CD14-positive monocyte (primary cell): ENCODE data around the gene CCDC178. TPM values are rescaled to one million over a fixed set of nuclear protein-coding genes. Genes with fewer than 3 reads are reported as not detected.

Experiments used
- DNase-seq, 3 donors: peaks; one replicate each; pipeline ENCODE4 v3.0.0-alpha.2; 2011 to 2022
- H2AFZ ChIP-seq: 2 replicates; pipeline ENCODE4 v1.6.0; 2012; ENCODE audit warnings: mild to moderate bottlenecking, low read depth, low read length, inconsistent platforms; ENCODE audit not compliant: insufficient read depth, poor library complexity, severe bottlenecking
- H3K27ac ChIP-seq, 2 donors: 1 replicate in 1 of 2; 2 replicates in 1 of 2; pipeline ENCODE4 v1.5.1; 2012 to 2013; ENCODE audit warnings: low read length in 2 of 2, control low read depth in 1 of 2, inconsistent platforms in 1 of 2, low read depth in 1 of 2, mild to moderate bottlenecking in 1 of 2
- H3K27me3 ChIP-seq, 2 donors: one replicate each; pipeline versions ENCODE4 v1.6.0 to v1.6.1; 2011 to 2013; ENCODE audit warnings: low read length in 2 of 2; ENCODE audit not compliant: control insufficient read depth in 2 of 2, insufficient read depth in 2 of 2
- H3K36me3 ChIP-seq, 2 donors: replicated peaks in 1 of 2; 1 replicate in 1 of 2; 2 replicates in 1 of 2; pipeline versions ENCODE4 v1.5.1 to v1.6.1; 2012 to 2013; ENCODE audit warnings: low read length in 2 of 2, control low read depth in 1 of 2, inconsistent platforms in 1 of 2, mild to moderate bottlenecking in 1 of 2; ENCODE audit not compliant: insufficient read depth in 2 of 2, control insufficient read depth in 1 of 2
- H3K4me1 ChIP-seq, 2 donors: 1 replicate in 1 of 2; 2 replicates in 1 of 2; pipeline versions ENCODE4 v1.5.1 to v1.6.1; 2012 to 2013; ENCODE audit warnings: low read length in 2 of 2, control low read depth in 1 of 2, inconsistent platforms in 1 of 2, mild to moderate bottlenecking in 1 of 2, moderate library complexity in 1 of 2; ENCODE audit not compliant: insufficient read depth in 2 of 2, control insufficient read depth in 1 of 2
- H3K4me2 ChIP-seq: replicated peaks from 2 replicates; pipeline ENCODE3; 2012; ENCODE audit warnings: low read length, moderate library complexity, mild to moderate bottlenecking; ENCODE audit not compliant: poor library complexity, severe bottlenecking; ENCODE audit errors: extremely low read depth
- H3K4me3 ChIP-seq, 3 experiments: fragments of 200-600 bp in 1 of 3; sonication (generic) in 1 of 3; replicated peaks in 1 of 3; 1 replicate in 2 of 3; 2 replicates in 1 of 3; pipeline ENCODE4 v1.5.1; 2011 to 2013; ENCODE audit warnings: low read length in 3 of 3, mild to moderate bottlenecking in 3 of 3, control low read depth in 2 of 3, low read depth in 2 of 3, inconsistent platforms in 1 of 3, moderate library complexity in 1 of 3
- H3K79me2 ChIP-seq: 2 replicates; pipeline ENCODE4 v1.6.0; 2012; ENCODE audit warnings: mild to moderate bottlenecking, control low read depth, inconsistent platforms, low read length, moderate library complexity; ENCODE audit not compliant: insufficient read depth
- H3K9ac ChIP-seq: 2 replicates; pipeline ENCODE4 v1.6.0; 2017; ENCODE audit warnings: low read length, mild to moderate bottlenecking; ENCODE audit not compliant: insufficient read depth, poor library complexity, severe bottlenecking
- H3K9me3 ChIP-seq, 2 donors: replicated peaks in 1 of 2; 1 replicate in 1 of 2; 2 replicates in 1 of 2; pipeline versions ENCODE4 v1.5.1 to v1.6.1; 2012 to 2013; ENCODE audit warnings: low read length in 2 of 2, control low read depth in 1 of 2; ENCODE audit not compliant: control insufficient read depth in 1 of 2, insufficient read depth in 1 of 2
- H4K20me1 ChIP-seq: 2 replicates; pipeline ENCODE4 v1.6.0; 2012; ENCODE audit warnings: mild to moderate bottlenecking, low read length, control low read depth, moderate library complexity; ENCODE audit not compliant: insufficient read depth
- H3K27ac Mint-ChIP-seq, 7 donors: one replicate each; pipeline ENCODE4 v1.8.0; 2020; ENCODE audit warnings: mild to moderate bottlenecking in 7 of 7, mixed read lengths in 7 of 7, moderate library complexity in 6 of 7, inconsistent platforms in 2 of 7
- H3K27me3 Mint-ChIP-seq, 3 donors: one replicate each; pipeline ENCODE4 v1.8.0; 2021 to 2022; ENCODE audit warnings: low read depth in 3 of 3, mild to moderate bottlenecking in 3 of 3, mixed read lengths in 3 of 3, moderate library complexity in 3 of 3, inconsistent platforms in 1 of 3
- H3K36me3 Mint-ChIP-seq, 2 donors: one replicate each; pipeline ENCODE4 v1.8.0; 2020; ENCODE audit warnings: mixed read lengths in 2 of 2, inconsistent platforms in 1 of 2, mild to moderate bottlenecking in 1 of 2
- H3K4me1 Mint-ChIP-seq: one replicate; pipeline ENCODE4 v1.8.0; 2020; ENCODE audit warnings: mild to moderate bottlenecking, mixed read lengths
- H3K4me3 Mint-ChIP-seq, 2 donors: one replicate each; pipeline ENCODE4 v1.8.0; 2020; ENCODE audit warnings: mild to moderate bottlenecking in 2 of 2, mixed read lengths in 2 of 2, moderate library complexity in 1 of 2
- H3K9me3 Mint-ChIP-seq, 7 donors: one replicate each; pipeline ENCODE4 v1.8.0; 2020 to 2022; ENCODE audit warnings: mixed read lengths in 7 of 7, mild to moderate bottlenecking in 6 of 7, moderate library complexity in 6 of 7, inconsistent platforms in 2 of 7
- WGBS: methylation state at CpG from one replicate; pipeline ENCODE4 v1.1.5; 2013; ENCODE audit warnings: missing lambda C conversion rate; ENCODE audit not compliant: insufficient coverage; 5-methylcytosine and 5-hydroxymethylcytosine counted together
- intact Hi-C, 2 donors: fragments of 100-400 bp; cut with micrococcal nuclease; formaldehyde crosslinking; loops; one replicate each; pipeline versions ENCODE4 v1.15.0 to v1.15.1; 2023
- polyA plus RNA-seq, 3 donors: library from polyadenylated mRNA; depleted of rRNA in 1 of 3; unstranded in 2 of 3; stranded (reverse) in 1 of 3; fragments of 300-500 nt in 2 of 3; fragments of >200 nt in 1 of 3; fragmentation: Illumina TruSeq in 2 of 3; gene quantifications; 1 replicate in 2 of 3; 2 replicates in 1 of 3; pipeline ENCODE4 v1.2.3, GENCODE V29; 2012 to 2021
- TF ChIP-seq, protein P1 (sequence below): fragments of 200-600 bp; IDR thresholded peaks from one replicate; pipeline ENCODE4 v1.8.0; 2022; ENCODE audit warnings: antibody characterized with exemption, mild to moderate bottlenecking

The CCDC178 gene
- polyA plus RNA-seq, 3 donors: not detected

DNA sequence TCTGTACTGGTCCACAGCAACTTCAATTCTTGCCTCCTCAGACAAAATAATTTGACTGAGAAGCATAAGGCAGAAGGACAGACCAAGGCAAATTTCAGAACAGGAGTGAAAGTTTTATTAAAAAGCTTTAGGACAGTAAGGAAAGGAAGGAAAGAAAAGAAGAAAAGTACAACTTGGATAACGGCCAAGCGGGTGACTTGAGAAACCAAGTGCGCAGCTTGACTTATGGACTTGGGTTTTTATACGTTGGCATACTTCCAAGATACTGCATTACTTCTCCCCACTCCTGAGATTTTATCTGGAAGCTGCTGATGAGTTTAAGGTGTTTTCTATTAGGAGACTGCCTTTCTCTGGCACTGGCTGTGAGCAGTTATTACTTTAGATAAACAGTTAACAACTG, 64.7 kb downstream of the CCDC178 start:
- Histone ChIP-seq H2AFZ (no peak overlapping the region), H3K36me3 (no peaks in the 10 kb centered on the region), H3K4me2 (no peak overlapping the region), H3K4me3 (no peak overlapping the region), H3K27ac (no peak overlapping the region), H4K20me1 (no peaks in the 10 kb centered on the region), H3K9ac (no peak overlapping the region), H3K27me3 (no peaks in the 10 kb centered on the region), H3K79me2 (no peaks in the 10 kb centered on the region), H3K4me1 (no peaks in the 10 kb centered on the region), H3K9me3 (peaks cover 0 to 4% of the 10 kb centered on the region in 2 donors)
- DNase-seq: no peak
- Mint-ChIP-seq H3K36me3 (no peaks in the 10 kb centered on the region), H3K27ac (no peak overlapping the region), H3K4me3 (no peak overlapping the region), H3K27me3 (peaks cover 0 to 2% (median 1%) of the 10 kb centered on the region in 3 donors), H3K9me3 (peaks cover 0 to 7% (median 0%) of the 10 kb centered on the region in 7 donors), H3K4me1 (no peaks in the 10 kb centered on the region)
- 10% methylated on average over 2 of the region's 4 CpGs for whole genome bisulfite sequencing
- intact Hi-C loops: no loop called here
- TF ChIP-seq, protein P1, sequence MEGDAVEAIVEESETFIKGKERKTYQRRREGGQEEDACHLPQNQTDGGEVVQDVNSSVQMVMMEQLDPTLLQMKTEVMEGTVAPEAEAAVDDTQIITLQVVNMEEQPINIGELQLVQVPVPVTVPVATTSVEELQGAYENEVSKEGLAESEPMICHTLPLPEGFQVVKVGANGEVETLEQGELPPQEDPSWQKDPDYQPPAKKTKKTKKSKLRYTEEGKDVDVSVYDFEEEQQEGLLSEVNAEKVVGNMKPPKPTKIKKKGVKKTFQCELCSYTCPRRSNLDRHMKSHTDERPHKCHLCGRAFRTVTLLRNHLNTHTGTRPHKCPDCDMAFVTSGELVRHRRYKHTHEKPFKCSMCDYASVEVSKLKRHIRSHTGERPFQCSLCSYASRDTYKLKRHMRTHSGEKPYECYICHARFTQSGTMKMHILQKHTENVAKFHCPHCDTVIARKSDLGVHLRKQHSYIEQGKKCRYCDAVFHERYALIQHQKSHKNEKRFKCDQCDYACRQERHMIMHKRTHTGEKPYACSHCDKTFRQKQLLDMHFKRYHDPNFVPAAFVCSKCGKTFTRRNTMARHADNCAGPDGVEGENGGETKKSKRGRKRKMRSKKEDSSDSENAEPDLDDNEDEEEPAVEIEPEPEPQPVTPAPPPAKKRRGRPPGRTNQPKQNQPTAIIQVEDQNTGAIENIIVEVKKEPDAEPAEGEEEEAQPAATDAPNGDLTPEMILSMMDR: no peak

DNA sequence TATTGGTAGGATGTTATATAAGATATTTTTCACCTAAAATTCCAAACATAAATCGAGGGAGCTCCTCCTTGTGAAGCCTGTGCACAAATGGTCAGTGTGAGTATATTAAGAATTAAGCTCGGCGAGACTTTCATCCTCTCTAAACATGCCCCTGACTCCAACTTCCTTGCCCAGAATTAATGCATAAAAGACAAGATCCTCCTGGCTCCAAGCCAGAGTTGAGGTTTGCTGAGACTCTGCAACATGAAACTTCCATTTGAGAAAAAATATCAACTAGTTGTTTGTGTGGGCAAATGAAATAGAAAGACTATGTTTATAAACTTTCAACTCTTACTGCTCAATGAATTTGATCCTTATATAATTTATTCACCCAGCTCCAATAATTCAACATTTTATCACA, 68.1 kb downstream of the CCDC178 start:
- intact Hi-C loops: no loop called here
- H4K20me1 ChIP-seq: no peaks in the 10 kb centered on the region
- H3K9me3 ChIP-seq: no peaks in the 10 kb centered on the region
- no peak for DNase-seq
- no peak overlapping the region for H3K27ac ChIP-seq
- Mint-ChIP-seq H3K27ac (no peak overlapping the region), H3K36me3 (no peaks in the 10 kb centered on the region), H3K9me3 (peaks cover 0 to 2% (median 0%) of the 10 kb centered on the region in 7 donors), H3K4me3 (no peak overlapping the region), H3K27me3 (peaks cover 0 to 2% (median 0%) of the 10 kb centered on the region in 3 donors), H3K4me1 (no peaks in the 10 kb centered on the region)
- H2AFZ ChIP-seq: no peak overlapping the region
- no peaks in the 10 kb centered on the region for H3K36me3 ChIP-seq
- no peak overlapping the region for H3K9ac ChIP-seq
- no CpG with 5 or more reads among the region's 3 CpGs for whole genome bisulfite sequencing
- H3K79me2 ChIP-seq: no peaks in the 10 kb centered on the region
- no peak overlapping the region for H3K4me3 ChIP-seq
- H3K4me1 ChIP-seq: no peaks in the 10 kb centered on the region
- H3K4me2 ChIP-seq: no peak overlapping the region
- TF ChIP-seq, protein P1: no peak
- H3K27me3 ChIP-seq: no peaks in the 10 kb centered on the region
